Umbilical cord (tissue), 2 donors: ENCODE results near the gene ORM1. TPM values are rescaled to one million over a fixed set of nuclear protein-coding genes. Genes with fewer than 3 reads are reported as not detected.
"Not testable (repeated sequence)": the region's sequence is repeated elsewhere in the genome, so short reads cannot be mapped to it uniquely, and the experiment has no call there.

Experiments used
- DNase-seq: peaks from one replicate; pipeline ENCODE4 v3.0.0-alpha.2; 2015; ENCODE audit warnings: low spot score
- total RNA-seq: library from RNA; depleted of rRNA; stranded (reverse); fragments of >200 nt; gene quantifications from one replicate; pipeline ENCODE4 v1.2.3, GENCODE V29; 2014; ENCODE audit warnings: low replicate concordance; ENCODE audit not compliant: insufficient read depth

Gene ORM1
- total RNA-seq, 1 donor from 2014 or later = not detected

DNA sequence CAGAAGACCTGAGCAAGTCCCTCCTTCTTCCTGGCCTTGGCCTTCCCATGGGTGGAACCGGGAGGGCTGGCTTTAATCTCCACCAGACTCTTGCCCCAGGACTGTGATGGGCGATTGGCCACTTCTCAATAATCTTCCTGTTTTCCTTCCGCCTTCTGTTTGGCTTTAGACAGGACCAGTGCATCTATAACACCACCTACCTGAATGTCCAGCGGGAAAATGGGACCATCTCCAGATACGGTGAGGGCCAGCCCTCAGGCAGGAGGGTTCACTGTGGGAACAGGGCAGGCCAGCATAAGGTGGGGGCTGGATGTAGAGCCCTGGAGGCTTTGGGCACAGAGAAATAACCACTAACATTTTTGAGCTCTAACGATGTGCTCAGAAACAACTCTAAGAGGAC is 951 bp downstream of the ORM1 start:
- DNase-seq = not testable (repeated sequence)

DNA sequence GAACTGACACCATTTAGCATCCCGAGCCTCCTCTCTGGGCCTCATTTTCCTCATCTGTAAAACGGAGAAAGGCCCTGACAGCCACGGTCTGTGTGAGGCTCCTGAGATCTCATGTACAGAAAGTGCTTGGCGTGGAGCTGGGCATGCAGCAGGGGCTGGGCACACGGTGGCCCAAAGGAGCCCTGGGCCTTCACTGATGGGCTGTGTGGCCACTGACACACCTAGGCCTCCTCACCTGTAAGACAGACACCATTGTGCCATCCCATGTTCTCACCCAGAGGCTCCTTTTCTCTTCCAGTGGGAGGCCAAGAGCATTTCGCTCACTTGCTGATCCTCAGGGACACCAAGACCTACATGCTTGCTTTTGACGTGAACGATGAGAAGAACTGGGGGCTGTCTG is 1.6 kb downstream of the ORM1 start:
- DNase-seq = no peak

DNA sequence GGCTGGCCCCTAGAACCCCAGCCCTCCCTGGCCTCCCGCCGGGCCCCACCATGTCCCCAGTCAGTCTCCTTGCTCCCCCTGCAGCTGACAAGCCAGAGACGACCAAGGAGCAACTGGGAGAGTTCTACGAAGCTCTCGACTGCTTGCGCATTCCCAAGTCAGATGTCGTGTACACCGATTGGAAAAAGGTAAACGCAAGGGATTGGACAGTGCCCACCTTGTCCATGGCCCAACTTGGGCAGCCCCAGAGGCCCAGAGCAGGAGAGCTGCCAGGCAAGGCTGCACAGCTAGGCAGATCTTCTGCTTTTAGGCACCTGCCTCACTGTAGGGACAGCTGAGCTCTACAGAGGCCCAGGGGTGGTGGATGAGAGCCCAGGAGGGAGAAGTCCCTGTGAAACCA is 2.1 kb downstream of the ORM1 start:
- not testable (repeated sequence) for DNase-seq

DNA sequence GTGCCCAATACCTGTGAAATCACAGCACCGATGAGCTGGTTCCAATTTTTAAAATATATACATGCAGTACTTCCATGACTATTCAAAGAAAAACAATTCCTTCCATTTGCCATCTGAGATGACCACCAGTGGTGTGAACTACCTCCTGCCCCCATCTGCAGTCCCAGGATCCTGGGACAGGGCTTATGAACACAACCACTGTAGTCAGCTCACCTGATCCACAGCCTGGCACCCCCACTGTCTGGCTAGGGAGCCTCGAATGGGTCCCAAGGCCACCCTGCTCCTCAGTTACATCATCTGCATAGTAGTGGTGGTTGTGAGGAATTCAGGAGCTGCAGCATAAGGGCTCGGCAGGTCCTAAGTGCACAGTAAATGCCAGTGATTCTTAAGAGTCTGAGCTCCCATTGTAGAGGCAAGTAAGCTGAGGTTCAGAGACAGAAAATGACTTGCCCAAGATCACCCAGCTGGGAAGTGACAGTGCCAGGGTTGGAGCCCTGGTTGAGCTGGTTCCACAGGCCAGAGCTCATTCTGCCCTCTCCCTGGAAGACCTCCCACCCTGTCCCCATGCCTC is 2.9 kb downstream of the ORM1 start:
- not testable (repeated sequence) for DNase-seq

DNA sequence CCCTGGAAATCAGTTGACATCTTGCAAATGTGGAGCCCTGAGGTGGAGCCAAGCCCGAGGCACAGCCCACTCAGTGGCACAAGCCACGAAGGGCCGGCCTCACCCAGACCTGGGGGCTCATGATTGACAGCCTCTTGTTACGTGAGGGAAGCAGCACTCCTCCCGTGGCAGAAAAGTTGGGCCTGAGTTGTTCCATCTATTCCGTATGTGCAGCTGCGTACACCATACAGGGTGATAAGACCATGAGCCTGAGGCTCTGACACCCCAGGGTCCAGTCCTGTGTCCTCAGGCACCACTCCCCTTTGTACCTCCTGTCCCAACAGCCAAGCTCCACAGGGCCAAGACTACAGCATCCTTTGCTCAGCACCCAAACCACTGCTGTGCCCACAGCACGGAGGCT is 4.9 kb downstream of the ORM1 start:
- DNase-seq = no peak

DNA sequence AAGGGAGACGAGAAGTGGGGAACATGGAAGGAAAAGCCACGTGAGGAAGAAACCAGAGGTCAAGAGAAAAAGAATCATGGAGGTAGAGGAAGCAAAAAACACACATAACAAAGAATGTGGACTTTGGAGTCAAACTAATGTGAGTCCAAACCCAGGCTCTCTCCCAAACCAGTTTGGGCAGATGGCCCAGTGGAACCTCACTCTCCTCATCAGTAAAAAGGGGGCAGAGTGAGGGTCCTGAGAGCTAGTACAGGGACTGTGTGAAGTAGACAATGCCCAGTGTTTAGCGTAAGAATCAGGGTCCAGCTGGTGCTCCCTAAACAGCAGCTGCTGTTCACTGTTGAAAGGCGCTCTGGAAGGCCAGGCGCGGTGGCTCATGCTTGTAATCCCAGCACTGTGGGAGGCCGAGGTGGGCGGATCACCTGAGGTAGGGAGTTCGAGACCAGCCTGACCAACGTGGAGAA is 5.5 kb downstream of the ORM1 start:
- not testable (repeated sequence) for DNase-seq

DNA sequence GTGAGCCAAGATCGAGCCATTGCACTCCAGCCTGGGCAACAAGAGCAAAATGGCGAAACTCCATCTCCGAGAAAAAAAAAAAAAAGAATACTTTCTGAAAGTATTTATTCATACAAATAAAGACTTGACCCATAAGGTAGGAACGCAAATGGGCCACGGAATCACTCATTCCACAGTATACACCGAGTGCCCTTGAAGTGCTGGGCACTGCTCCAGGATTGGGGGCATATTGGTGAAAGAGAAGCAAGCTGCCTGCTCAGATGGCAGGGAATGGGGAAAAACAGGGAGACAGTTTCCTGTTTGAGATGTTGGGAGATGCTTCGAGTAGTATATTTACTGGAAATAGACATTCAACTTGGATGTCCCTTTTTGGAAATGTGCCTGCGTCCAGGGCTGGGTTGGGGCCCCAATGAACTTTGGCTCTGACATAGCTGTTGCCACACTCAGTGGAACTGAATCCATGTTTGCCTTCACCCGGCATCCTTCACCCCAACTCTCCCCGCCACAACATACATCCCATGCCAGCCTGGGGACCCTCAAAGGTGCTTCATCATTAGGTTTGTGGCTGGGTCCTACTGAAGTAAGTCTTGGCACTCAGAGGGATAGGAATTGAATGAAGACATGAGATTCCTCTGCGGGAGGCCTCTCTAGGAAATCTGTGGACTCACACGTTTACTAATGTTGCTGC is 6.2 kb downstream of the ORM1 start:
- DNase-seq = not testable (repeated sequence)

DNA sequence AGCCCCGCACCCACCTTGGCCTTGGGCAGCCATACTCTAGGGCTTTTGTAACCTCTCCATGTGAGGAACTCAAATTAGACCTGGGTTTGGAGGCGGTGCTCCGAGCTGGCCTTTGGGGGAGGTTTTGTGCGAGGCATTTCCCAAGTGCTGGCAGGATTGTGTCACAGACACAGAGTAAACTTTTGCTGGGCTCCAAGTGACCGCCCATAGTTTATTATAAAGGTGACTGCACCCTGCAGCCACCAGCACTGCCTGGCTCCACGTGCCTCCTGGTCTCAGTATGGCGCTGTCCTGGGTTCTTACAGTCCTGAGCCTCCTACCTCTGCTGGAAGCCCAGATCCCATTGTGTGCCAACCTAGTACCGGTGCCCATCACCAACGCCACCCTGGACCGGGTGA is 6.7 kb downstream of the ORM1 start, which contains the start of gene ORM2:
Gene ORM2 (plus strand): TSS at position 245 of the 398 bp plus-strand sequence. CDS start 36 bp downstream, at position 281.
- not testable (repeated sequence) for DNase-seq

DNA sequence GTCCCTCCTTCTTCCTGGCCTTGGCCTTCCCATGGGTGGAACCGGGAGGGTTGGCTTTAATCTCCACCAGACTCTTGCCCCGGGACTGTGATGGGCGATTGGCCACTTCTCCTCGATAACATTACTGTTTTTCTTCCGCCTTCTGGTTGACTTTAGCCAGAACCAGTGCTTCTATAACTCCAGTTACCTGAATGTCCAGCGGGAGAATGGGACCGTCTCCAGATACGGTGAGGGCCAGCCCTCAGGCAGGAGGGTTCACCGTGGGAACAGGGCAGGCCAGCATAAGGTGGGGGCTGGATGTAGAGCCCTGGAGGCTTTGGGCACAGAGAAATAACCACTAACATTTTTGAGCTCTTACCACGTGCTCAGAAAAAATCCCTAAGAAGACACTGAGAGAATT is 7.7 kb downstream of the ORM1 start:
- no peak for DNase-seq

DNA sequence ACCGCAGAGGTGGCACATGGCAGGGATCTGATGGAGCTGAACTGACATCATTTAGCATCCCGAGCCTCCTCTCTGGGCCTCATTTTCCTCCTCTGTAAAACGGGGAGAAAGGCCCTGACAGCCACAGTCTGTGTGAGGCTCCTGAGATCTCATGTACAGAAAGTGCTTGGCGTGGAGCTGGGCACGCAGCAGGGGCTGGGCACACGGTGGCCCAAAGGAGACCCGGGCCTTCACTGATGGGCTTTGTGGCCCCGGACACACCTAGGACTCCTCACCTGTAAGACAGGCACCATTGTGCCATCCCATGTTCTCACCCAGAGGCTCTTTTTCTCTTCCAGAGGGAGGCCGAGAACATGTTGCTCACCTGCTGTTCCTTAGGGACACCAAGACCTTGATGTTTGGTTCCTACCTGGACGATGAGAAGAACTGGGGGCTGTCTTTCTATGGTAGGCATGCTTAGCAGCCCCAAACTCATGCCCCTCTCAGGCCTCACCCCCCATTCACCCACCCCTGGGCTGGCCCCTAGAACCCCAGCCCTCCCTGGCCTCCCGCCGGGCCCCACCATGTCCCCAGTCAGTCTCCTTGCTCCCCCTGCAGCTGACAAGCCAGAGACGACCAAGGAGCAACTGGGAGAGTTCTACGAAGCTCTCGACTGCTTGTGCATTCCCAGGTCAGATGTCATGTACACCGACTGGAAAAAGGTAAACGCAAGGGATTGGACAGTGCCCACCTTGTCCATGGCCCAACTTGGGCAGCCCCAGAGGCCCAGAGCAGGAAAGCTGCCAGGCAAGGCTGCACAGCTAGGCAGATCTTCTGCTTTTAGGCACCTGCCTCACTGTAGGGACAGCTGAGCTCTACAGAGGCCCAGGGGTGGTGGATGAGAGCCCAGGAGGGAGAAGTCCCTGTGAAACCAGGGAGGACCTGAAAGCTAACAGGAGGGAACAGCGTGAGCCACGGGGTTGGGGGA is 8.6 kb downstream of the ORM1 start:
- not testable (repeated sequence) for DNase-seq

DNA sequence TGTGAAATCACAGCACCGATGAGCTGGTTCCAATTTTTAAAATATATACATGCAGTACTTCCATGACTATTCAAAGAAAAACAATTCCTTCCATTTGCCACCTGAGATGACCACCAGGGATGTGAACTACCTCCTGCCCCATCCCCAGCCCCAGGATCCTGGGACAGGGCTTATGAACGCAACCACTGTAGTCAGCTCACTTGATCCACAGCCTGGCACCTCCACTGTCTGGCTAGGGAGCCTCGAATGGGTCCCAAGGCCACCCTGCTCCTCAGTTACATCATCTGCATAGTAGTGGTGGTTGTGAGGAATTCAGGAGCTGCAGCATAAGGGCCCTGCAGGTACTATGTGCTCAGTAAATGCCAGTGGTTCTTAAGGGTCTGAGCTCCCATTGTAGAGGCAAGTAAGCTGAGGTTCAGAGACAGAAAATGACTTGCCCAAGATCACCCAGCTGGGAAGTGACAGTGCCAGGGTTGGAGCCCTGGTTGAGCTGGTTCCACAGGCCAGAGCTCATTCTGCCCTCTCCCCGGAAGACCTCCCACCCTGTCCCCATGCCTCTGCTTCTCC is 9.7 kb downstream of the ORM1 start:
- DNase-seq = not testable (repeated sequence)

DNA sequence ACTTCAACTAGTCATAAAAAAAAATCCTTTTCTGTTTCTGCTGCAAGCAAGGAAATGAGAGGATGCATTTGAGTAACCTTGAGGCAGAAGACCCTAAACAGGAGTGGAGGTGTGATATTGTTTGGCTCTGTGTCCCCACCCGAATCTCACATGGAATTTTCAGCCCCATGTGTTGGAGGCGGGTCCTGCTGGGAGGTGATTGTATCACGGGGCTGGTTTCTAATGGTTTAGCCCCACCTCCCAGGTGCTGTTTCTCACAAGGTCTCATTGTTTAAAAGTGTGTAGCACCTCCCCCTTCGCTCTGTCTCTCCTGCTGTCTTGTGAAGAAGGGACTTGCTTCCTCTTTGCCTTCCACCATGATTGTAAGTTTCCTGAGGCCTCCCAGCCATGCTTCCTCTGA is 10.8 kb downstream of the ORM1 start:
- not testable (repeated sequence) for DNase-seq

DNA sequence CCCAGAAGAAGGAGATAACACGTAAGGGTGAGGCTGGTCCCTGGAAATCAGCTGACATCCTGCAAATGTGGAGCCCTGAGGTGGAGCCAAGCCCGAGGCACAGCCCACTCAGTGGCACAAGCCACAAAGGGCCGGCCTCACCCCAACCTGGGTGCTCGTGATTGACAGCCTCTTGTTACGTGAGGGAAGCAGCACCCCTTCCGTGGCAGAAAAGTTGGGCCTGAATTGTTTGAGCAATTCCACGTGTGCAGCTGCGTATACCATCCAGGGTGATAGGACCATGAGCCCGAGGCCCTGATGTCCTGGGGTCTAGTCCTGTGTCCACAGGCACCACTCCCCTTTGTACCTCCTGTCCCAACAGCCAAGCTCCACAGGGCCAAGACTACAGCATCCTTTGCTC is 11.6 kb downstream of the ORM1 start:
- no peak for DNase-seq

DNA sequence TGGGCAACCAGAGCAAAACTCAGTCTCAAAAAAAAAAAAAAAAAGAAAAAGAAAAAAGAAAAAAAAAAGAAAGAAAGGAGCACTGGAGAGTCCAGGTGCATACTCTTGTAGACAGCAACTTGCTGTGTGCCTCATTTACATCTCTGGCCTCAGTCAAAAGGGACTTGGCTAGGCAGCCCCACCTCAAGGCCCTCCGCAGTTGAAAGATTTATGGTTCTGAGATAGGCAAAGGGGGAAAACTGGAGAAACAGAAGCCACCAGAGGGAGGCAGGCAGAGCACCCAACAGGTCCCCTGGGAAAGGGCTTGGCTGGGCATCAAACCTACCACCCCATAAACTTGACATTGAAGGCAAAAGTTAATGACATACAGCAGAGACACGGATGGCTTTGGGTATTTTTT is 12.8 kb downstream of the ORM1 start:
- no peak for DNase-seq

DNA sequence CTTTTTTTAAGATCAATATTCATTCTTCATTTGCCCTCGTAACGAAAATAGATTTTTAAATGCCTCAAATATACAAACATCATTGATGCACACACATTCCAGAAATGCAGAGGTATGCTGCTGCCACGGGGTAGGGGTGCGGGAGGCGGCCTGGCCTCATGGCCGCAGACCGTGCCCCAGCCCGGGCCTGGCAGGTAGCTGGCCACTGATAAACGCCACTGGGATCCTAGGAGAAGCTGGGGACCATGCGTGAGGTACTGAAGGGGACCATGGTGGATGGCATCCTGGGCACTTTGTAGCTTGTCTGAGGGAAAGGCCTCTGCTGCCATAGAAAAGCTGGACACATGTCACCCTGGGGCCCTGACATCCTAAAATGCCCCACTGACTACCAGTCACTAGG is 13.3 kb downstream of the ORM1 start:
- no peak for DNase-seq

DNA sequence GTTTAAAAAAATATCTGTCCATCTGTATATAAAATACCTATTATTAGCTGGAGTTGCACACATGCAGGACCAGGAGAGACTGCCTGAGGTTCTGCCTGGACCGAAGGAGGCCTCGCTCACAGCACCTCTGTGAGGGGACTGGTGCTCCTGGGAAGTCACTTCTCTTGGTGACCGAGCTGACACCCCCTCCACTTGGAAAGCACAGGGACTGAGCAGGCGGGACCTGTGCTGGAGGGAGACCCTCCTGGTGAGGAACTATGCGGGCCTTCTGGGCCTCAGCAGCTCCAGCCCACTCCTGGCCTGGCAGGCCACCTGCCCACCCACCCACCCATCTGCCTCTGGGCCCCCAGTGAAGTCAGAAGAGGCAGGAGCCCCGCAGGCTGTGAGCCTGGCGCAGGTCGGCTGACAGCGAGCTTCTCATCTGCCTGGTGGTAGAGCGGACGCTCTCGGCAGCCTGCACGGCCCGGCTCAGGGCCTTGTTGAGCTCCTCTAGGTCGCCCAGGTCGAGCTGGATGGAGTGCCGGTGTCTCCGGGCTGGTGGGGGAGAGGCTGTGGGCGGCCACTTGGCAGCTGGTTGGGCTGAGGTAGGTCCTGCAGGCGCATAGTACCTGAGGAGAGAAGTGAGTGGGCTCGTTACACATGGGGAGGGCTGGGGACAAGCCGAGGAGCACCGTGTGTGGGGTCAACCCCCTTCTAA is 13.9 kb downstream of the ORM1 start:
- no peak for DNase-seq

DNA sequence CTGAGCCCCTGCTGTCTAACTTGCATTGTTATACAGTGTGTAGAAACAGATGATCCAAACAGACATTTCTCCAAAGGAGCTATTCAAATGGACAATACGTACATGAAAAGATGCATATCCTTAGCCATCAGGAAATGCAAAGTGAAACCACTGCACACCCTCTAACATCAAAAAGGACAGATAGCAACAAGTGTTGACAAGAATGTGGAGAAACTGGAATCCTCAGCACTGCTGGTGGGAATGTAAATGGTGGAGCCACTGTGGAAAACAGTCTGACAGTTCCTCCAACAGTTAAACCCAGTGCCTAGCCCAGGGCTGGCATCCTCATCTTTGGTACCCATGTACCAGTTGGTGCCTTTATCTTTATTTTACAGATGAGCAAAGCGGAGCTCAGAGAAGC is 15.3 kb downstream of the ORM1 start:
- DNase-seq = no peak

DNA sequence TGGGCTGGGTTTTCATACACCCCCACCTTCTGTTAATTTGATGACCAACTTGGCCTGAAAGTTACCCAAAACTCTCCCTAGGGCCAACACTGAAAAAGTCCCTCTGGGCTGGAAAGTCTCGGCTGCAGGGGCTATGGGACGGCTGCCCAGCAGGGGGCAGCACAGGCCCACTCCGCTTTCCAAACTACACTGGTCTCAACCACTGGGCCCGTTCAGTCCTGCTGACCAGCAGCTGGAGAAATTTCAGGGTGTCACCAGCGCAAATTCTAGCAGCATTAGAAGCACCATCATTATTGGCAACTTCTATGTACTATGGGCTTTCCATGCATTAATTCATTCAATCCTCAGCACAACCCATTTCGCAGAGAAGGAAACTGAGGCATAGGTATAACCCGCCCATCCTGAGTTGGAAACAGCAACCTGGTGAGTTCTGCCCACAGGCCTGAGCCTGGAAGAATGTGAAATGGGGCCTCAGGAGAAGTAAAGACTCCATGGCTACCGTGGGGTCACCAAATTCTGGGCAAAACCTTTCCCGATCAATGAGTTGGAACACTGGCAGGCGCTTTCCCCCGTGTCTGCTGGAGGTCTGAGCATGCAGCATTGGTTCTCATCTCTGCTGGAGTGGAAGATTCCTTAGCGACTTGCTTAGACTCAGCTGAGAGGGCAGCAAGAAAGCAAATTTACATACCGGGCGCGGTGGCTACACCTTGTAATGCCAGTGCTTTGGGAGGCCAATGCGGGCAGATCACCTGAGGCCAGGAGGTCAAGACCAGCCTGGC is 16.4 kb downstream of the ORM1 start:
- DNase-seq = peak; percentile 21

DNA sequence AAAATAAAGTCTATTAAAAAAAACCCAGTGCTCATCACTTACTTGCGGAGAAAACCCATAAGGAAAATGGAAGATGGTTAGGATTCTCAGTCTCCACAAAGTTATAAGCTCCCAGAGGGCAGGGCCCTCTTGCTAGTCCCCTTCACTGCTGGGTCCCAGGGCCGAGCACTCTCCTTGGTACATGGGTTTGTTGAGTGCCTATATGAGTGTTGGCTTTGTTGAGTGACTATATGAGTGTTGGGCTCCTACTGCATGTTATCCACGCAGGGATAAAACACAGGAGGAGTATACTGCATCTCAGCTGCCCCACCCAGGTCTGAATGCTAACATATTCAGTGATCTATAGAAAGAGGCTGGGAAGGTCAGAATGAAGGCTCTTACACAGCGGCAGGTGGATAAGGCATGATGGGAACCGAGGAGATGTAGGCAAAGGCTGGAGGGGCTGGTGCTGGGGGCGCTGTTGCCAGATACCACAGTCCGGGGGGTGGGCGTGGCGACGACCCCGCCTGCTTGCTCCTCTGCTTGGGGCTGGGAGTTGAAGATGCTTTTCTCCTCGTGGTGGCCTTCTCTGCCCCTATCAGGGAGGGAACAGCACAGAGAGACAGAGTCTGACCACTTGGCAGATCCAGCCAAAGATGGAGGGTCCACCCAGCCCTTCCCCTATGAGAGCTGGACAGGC is 18.4 kb downstream of the ORM1 start:
- DNase-seq = no peak

DNA sequence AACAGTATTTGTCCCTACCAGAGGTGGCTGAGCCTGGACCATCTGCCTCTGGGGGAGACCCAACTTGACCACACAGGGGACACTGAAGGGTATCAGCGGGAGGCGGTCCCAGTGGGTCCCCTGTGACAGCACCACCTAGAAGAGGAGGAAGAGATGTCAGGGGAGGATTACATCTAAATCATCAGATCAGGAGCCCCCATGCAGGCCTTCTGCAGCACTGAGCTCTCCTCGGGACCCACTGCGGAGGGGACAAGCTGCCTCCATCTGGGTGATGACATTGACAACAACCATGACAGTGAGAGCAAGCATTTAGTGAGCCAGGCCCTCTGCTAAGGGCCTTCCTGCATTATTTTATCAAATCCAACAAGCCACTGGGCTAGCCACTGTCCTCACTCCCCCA is 19.1 kb downstream of the ORM1 start:
- no peak for DNase-seq
